HG02571 (cell line): ENCODE results near the gene MEPCE.
A peak's percentile ranks its signal among the peaks of the same experiment; 100 is the strongest.

Experiments used
- ATAC-seq: cut with Tn5 transposase; IDR thresholded peaks from one replicate; pipeline ENCODE4 v1.9.1; 2021; ENCODE audit warnings: mild to moderate bottlenecking, moderate library complexity; ENCODE audit not compliant: unreplicated experiment

MEPCE gene

DNA sequence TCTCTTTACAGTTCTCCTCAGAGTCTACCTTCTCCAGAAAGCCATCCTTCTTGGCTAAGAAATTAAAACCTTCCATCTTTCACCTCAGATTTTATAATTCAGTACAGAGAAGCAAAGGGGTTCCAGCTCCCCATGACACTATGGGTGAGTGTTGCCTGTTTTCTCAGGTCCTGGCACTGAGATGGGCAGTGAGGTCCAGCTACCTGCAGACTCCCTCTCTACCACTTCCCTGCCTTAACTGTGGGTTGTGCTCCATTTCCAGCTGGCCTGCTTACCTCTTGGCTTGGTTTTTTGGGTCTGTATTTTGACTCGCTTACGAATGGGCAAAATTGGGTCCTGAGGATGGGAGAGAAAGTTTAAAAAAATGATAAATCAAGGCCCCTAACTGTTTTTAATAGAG, 27.4 kb upstream of the MEPCE start:
- no peak for ATAC-seq

GRCh38 chr7:100406767-100407166, 22.9 kb upstream of the MEPCE start:
- ATAC-seq, result no peak

DNA sequence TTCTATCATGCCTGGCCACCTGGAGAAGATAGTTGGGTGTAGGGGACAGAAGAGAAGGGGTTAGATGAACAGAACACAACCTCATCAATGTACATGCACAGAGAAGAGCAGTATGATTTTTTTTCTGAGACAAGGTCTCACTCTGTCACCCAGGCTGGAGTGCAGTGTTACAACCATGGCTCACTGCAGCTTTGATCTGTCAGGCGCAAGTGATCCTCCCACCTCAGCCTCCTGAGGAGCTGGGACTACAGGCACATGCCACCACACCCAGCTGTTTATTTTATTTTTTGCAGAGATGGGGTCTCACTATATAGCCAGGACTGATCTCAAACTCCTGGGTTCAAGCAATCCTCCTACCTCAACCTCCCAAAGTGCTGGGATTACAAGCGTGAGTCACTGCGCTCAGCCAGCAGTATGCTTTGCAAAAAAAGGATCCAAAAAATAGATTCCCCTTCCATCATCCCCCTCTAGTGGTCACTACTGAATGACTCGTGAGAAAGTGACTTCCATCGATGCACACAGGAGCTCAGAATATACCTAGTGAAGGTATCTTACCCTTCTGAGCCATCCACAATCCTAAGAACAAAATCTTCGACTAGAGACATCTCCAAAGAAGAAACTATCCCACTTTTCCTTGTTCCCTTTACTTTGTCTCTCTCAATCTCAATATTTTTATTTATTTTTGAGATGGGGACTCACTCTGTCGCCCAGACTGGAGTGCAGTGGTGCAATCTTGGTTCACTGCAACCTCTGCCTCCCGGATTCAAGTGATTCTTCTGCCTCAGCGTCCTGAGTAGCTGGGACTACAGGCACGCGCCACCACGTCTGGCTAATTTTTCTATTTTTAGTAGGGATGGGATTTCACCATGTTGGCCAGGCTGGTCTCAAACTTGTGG, 22.1 kb upstream of the MEPCE start:
- ATAC-seq, result no peak

DNA sequence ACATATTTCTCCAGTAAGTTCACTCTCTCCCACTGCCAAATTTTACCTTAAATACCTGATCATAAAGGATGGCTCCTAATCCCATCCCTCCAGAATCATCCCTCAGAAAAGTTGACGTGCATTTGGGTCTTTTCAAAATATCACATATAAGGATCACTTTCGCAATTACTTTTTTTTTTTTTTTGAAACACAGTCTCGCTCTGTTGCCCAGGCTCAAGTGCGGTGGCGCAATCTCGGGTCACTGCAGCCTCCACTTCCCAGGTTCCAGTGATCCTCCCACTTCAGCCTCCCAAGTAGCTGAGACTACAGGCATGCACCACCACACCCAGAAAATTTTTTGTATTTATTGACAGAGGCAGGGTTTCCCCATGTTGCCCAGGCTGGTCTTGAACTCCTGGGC, 18.5 kb upstream of the MEPCE start:
- no peak for ATAC-seq

GRCh38 chr7:100413346-100413745, 16.3 kb upstream of the MEPCE start:
- no peak for ATAC-seq

- no peak for ATAC-seq
Observed at GRCh38 chr7:100413889-100414288, 15.7 kb upstream of the MEPCE start.

- no peak for ATAC-seq
Observed at GRCh38 chr7:100415448-100415847, 14.2 kb upstream of the MEPCE start.

DNA sequence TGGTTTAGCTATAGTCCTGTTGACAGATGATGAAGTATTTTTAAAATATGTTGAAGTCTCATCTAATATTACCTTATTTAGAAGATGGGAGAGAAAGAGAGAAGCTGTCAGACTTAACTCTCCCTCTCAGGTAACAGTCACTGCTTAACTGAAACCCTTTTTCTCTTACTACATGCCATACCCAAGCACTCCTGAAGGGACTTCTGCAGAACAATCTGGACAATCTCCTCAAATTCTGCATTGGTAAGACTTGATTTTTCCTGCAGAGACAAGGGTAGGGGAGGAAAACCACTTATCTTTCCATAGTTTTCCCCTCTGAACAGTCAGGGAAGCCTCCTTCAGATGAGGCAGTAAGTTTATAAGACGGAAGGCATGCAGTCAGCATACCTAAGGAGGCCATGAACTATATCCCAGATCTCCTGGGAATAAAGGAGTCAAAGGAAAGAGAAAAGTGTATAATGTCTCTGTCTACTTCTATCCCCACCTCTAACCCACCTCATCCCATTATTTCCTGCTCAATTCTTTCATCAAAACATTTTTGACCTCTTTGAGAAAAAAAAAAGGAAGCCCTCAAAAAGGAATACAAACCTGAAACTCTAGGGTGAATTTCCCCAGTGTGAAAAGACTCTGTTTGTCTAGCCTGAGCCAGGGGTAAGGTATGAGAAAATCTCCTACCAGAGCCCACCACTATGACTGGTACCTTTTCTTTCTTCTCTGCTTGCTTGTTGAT, 10.5 kb upstream of the MEPCE start:
- ATAC-seq, result no peak

- ATAC-seq, result no peak
Observed at GRCh38 chr7:100419660-100420226, 9.9 kb upstream of the MEPCE start.

GRCh38 chr7:100423315-100423714, 6.3 kb upstream of the MEPCE start:
- ATAC-seq, result no peak

DNA sequence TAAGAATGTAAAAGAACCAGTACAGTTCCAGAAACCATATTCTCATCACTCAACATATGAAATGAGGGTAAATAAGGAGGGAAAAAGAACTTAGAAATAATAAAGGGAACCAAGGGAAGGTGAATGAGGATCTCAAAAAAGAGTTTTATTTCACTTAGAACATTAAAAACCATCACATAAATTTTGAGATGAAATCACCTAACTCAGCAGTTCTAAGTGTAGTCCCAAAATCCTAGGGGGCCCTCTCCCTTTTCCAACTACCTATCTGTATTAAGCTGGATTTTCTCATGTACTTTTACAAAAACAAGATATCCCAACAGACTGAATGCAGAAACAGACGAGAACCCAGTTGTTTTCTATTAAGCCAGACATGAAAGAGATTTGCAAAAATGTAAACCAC, 4.3 kb upstream of the MEPCE start:
- ATAC-seq, result no peak

GRCh38 chr7:100426516-100426915, 3.1 kb upstream of the MEPCE start:
- no peak for ATAC-seq

- ATAC-seq, result no peak
Observed at GRCh38 chr7:100427762-100428198, 1.9 kb upstream of the MEPCE start.

DNA sequence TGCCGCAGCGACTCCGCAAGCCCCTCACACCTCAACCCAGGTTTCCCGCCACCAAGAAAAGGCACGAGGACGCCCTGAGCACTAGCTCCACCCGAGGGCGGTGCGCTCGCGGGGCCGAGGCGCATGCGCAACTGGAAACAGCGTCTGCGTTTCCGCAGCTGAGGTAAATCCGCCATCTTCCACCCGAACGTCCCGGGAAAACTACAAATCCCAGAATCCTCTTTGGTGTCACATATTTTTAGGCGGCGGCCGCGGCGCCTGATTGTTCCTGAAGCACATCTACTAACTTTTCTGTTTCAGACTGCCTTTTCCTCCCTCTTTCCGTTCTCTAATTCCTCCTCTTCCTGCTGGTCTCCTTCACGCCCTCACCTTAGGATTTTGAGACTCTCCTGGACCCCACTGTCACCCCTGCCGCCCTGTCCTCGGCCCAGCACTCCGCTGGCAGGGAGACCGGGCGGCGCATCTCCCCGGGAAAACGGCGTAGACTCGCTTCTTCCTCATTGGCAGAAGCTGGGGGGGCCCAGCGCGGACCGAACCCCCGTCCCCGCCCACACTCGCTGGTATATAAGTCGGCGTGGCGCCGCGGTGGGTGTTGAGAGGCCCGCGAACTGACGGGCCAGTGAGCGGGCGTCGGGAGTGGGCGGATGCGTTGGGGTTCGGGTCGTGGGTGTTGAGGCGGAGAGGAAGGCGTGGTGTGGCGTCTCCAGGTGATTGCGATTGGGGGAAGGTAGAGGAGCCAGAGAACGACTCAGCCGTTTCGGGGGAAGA, 1.2 kb upstream of the MEPCE start, which contains the start of gene ZCWPW1:
Gene ZCWPW1 (minus strand): TSS at position 505 of the 768 bp plus-strand sequence. CDS start 8,054 bp downstream, outside the sequence.
- peak; percentile 36 for ATAC-seq

DNA sequence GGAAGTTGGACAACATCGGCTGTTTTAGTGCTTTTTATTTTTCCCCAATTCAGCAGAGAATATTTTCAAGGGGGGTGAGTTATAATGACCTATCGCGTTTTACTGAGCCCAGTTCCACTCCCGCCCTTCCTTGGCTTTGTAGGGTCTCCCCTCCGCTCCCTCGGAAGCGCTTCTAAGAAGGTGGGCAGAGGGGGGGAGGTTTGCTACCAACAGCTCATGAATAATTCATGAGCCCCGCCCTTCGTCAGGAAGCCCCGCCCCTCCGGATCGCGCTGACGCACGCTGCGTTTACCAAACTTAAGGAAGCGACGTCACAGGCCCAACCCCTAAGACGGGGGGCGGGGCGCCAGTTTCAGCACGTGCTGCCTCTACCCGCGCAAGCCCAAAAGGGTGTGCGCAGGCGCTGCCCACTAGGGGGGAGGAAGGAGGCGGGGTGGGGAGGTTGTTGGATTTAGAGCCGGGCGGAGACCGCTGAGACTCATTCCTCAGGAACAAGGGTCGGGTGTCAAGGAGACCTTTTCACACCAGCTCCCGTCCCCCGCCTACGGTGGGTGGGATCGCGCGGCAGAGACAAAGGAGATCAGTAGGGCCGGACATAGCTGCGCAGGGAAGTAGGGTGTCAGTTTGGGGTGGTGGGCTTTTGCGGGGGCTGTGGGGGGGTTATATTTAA, 529 bp upstream of the MEPCE start:
- ATAC-seq, result peak; percentile 49

DNA sequence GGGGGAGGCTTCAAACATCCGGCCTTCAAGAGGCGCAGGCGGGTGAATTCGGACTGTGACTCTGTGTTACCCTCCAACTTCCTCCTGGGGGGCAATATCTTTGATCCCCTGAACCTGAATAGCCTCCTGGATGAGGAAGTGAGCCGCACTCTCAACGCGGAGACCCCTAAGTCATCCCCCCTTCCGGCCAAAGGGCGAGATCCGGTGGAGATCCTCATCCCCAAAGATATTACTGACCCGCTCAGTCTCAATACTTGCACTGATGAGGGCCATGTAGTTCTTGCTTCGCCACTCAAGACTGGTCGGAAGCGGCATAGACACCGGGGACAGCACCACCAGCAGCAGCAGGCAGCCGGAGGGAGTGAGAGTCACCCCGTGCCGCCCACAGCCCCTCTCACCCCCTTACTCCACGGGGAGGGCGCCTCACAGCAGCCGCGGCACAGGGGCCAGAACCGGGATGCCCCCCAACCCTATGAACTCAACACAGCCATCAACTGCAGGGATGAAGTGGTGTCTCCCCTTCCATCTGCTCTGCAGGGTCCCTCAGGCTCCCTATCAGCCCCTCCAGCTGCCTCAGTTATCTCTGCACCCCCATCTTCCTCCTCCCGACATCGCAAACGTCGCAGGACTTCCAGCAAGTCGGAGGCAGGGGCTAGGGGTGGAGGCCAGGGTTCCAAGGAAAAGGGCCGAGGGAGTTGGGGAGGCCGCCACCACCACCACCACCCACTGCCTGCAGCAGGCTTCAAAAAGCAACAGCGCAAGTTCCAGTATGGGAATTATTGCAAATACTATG, 1.1 kb downstream of the MEPCE start:
- no peak for ATAC-seq

DNA sequence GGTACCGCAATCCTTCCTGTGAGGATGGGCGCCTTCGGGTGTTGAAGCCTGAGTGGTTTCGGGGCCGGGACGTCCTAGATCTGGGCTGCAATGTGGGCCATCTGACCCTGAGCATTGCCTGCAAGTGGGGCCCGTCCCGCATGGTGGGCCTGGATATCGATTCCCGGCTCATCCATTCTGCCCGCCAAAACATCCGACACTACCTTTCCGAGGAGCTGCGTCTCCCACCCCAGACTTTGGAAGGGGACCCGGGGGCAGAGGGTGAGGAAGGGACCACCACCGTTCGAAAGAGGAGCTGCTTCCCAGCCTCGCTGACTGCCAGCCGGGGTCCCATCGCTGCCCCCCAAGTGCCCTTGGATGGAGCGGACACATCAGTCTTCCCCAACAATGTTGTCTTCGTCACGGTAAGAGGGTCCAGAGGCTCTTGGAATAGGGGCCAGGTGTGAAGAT, 1.7 kb downstream of the MEPCE start:
- no peak for ATAC-seq

GRCh38 chr7:100432053-100432452, 2.4 kb downstream of the MEPCE start:
- ATAC-seq, result no peak

DNA sequence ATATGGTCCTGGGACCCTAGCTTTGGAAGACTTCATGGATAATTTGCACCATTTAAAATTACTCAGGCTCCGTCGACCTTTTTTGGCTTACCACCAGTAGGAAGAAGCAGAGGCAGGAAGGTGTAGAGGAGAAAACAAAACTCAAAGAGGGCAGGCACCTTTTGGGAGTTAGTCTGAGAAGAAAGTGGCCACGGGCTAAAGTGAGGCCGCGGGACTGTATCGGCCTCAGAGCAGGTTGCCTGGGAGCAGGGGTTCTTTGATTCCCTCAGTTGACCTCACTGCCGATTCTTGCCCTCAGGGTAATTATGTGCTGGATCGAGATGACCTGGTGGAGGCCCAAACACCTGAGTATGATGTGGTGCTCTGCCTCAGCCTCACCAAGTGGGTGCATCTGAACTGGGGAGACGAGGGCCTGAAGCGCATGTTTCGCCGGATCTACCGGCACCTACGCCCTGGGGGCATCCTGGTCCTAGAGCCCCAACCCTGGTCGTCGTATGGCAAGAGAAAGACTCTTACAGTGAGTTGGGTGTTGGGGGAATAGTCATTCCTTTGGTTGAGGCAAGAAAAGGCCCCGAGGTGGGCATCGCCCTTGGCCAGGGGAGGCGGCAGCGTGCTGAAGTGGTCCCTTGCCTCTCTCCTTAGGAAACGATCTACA, 3.1 kb downstream of the MEPCE start:
- no peak for ATAC-seq
